Endothelial cell of hepatic sinusoid (primary cell): ENCODE data around the gene SELENOS.

ENCODE experiments used
- in situ Hi-C: cut with HindIII; loops from 2 replicates; pipeline ENCODE4 v1.10.0; 2017; ENCODE audit warnings: low sequenced_read_pairs

Gene SELENOS

DNA sequence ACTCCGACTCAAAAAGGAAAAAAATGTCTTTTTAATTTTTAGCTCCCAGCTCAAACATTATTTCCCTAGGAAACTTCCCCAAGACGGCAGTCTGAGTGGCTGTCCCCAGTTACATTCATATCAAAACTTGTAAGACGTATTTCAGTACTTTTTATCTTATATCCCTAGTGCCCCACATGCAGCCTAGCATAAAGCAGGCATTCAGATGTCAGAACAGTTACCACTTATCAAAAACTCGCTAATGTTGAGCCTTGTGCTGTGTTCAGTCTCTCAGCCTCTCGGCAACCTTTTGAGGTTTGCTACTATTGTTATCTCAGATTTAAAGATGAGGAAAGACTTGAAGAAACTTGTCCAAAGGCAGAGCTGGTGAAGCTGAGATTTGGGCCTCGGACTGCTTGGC lies 6.6 kb upstream of the SELENOS start:
- in situ Hi-C loops = no loop called here

GRCh38 chr15:101280007-101280406 lies 2.7 kb upstream of the SELENOS start:
- in situ Hi-C loops = no loop called here

DNA sequence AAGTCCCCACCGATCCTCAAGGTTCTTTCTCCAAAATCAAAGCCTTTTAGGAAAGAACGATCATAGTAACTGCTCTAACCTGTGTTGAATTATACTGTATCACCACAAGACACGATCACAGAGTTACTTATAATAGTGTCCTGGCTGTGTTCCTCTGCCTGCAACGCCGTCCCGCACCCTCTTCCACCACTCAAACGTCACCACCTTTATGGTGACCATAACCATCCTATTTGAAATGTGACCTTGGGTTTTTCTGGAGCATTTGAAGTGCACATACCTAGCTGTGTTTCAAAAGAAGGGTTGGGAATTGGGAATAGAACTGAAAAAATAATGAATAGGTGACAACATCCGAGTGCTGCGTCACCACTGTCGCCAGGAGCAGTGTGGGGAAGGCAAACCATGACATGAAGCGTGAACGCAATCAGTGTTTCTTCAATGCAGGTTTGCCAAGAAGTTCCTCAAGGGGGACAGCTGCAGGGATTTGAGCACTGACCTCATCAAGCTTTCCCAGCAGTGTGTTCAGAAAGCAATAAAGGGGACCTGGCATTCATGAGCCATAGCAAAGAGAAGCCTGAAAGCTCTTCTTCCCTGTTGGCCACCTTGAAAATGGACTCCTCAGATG lies 769 bp upstream of the SELENOS start:
- in situ Hi-C loops = loop anchor here (5.0 kb wide), 1 partner anchor 251 kb away; no protein-coding TSS in a partner anchor

DNA sequence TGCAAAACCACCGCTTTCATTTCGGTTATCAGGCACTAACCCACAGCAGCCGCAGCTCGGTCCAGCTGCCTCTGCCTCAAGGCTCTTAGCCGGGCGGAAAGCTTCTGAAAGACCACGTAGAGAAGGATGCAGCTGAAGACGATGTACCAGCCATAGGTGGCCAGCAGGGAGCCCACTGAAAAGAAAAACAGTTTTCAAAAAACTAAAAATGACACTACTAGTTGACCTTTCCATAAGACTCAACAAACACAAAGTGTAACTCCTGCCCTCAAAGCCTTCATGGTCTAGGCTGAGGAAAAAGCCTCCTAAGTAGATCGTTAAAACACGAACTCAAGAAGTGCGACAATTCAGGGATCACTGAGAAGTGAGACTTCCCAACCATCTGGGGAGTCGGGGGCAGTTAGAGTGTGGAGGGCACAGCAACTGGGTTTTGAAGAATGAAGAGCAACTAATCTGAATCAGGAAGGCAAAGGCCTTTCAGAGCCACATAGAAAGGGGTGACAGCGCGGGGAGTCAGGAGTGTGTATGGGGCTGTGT lies 716 bp downstream of the SELENOS start:
- in situ Hi-C loops = loop anchor here (5.0 kb wide), 1 partner anchor 249 kb away; no protein-coding TSS in a partner anchor

DNA sequence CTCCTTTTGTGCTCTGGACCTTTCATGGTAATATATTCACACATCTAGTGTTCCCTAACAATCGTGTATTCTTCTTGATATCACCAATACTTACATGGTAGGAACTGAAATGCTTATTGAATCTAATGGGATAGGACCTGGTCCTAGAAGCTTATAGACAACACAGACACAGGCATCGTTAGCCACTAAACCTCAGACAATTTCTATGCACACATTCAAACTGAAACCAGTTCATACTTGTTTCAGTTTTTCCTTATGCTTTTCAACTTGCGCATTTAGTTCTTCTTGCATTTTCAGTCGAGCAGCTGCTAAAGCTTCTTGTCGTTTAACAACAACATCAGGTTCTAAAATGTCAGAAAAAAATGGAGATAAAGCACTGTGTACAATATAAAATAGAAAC lies 2.3 kb downstream of the SELENOS start:
- in situ Hi-C loops = loop anchor here (5.0 kb wide), 1 partner anchor 248 kb away; no protein-coding TSS in a partner anchor

- in situ Hi-C loops = no loop called here
Measured at GRCh38 chr15:101273534-101273933, 3.8 kb downstream of the SELENOS start.

- in situ Hi-C loops = no loop called here
Measured at GRCh38 chr15:101272584-101272983, 4.7 kb downstream of the SELENOS start.

DNA sequence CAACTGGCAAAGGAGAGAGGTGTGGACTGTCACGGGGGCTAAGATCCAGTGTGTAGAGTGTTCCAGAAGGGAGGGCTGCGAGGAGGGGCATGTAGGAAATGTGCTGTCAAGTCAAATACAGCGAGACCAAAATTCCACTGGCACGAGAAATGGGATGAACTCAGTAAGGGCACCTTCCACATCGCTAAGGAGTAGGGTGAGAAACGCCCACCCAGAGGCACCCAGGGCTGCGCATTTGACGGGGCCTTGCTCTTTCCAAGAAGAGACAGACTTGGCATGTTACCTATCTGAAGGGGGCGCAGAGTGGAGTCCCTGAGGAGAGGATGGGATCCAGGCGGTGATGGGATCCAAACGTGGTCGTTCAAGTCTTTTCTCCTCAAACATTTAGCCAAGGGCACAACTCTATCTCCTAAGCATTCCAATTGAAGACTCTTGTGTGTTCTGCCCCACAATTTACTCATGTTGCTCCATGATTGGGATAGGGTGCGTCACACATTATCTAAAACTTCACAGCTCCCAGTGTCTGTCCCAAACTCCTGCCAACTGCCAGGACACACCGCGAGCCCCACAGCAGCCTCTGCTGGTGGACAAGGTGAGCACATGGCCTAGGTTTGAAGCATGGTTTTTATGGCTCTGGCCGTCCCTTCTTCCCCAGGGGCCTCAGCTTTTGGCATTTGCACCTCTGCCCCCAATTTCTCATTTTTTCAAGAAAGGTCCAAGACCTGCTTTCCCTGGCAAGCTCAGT lies 7.6 kb downstream of the SELENOS start:
- in situ Hi-C loops = no loop called here

DNA sequence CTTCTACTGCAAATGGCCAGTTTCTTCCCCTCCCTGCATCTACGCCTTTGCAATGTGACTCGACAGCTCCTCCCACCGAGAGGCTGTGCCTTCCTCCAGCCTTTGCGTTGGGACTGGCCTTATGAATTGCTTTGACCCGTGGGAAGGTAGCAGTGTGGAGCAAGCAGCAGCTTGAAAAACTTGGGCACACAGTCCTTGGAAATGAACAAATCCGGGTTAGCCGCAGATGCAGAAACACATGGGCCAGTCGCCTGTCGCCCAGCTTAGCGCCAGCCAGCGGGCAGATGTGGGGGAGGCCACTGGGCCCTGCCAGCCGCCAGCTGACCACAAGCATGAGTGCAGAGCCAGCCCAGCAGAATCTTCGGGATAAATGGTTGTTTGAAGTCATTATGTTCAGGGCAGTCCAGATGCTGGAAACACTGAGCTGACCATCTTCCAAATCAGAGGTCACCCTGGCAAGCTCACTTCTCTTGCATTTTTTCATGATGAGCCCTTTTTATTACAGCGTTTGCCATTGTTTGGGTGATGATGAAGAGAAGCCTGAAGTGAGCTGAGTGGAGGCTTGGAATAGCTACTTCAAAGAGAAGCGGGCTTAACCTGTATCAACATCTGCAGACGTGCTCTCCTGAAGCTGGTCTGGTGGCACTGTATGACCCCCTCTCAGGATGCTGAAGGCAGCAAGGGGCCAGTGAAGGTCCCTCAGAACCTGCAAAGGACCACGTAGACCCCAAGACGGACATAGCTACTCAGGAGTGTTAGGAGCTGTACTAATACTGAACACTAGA lies 9.8 kb downstream of the SELENOS start:
- in situ Hi-C loops = no loop called here

GRCh38 chr15:101266787-101267186 lies 10.5 kb downstream of the SELENOS start:
- in situ Hi-C loops = no loop called here

DNA sequence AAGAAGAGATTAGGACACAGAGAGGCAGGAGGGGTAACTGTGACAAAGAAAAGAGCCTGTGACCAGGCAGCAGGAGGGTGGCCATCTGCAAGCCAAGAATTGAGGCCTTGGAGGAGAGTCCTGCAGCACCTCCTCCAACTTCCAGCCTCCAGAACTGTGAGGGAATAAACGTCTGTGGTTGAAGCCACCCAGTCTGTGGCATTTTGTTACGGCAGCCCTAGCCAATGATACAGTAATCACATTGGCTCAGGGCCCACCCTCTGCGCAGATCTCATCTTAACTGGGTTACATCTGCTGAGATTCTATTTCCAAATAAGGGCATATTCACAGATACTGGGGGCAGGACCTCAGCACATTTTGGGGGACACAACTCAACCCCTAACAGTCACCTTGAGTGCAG lies 11.3 kb downstream of the SELENOS start:
- in situ Hi-C loops = no loop called here

- in situ Hi-C loops = no loop called here
Measured at GRCh38 chr15:101264911-101265641, 12.2 kb downstream of the SELENOS start.

DNA sequence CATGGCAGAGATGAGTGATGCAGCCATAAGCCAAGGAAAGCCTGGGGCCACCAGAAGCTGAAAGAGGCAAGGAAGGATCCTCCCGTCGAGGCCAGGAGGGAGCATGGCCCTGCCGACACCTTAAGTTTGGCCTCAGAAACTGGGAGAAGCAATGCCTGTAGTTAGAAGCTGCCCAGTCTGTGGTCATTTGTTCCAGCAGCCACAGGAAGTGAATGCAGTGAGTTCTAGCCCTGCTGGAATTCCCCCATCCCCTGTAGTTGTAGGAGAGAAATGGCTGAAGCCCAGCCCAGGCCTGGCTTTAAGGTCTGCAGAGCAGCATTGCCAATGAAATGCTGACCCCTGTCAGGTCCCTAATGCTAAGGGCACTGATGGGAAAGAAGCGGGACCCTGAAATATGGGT lies 13.3 kb downstream of the SELENOS start:
- in situ Hi-C loops = no loop called here

GRCh38 chr15:101262551-101262950 lies 14.7 kb downstream of the SELENOS start:
- in situ Hi-C loops = no loop called here

GRCh38 chr15:101258238-101259144 lies 18.8 kb downstream of the SELENOS start:
- in situ Hi-C loops = no loop called here

DNA sequence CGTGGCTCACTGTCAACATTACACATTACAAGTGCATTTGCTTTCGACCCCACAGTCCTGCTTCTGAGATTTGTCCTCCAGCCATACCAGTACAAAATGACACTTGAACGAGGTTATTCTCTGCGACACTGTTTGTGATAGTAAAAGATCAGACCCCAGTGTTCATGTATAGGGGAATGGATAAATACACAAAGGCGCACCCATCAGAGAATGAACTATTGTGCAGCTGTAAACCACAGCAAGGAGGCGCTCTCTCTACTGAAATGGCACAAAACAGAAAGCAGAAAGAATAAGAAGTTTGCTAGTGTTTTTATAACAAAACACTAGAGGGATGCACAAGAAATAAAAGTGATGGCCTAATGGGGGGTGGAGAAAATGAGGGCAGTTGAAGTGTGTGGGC lies 20.5 kb downstream of the SELENOS start:
- in situ Hi-C loops = no loop called here

GRCh38 chr15:101255615-101256241 lies 21.6 kb downstream of the SELENOS start:
- in situ Hi-C loops = no loop called here

DNA sequence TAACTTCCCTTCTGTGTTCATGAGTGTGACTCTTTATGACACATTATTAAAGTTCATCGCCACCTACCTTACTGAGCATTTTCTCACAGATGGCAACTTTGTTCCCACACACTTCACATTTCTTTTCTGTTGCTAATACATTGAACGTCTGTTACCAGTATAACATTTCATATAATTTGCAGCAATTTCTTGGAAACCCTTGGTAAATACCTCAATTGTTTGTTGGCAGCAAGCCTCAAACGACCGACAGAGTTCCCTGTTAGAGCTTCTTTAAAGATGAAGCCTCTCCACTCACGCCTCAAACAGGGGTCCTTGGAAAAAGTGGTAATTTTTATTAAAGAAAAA lies 22.3 kb downstream of the SELENOS start:
- in situ Hi-C loops = no loop called here
